ENCODE measurements around the gene POLA2.

- TF ChIP-seq CTCF (optimal IDR thresholded peaks at IDR 0.05 in 1 of 3, IDR thresholded peaks at IDR 0.05 in 1 of 3, conservative IDR thresholded peaks at IDR 0.05 in 1 of 3; ENCODE audit: extremely low read depth in 1 of 3, insufficient read depth in 2 of 3, low read length in 3 of 3), result no peak
- TF ChIP-seq EZH2 (IDR thresholded peaks at IDR 0.05; ENCODE audit: low read length), result no peak
Observed at GRCh38 chr11:65260756-65261590, 789 bp upstream of the POLA2 start.

Measured in keratinocyte (primary cell).